ENCODE measurements around the gene CCNH. TPM values are rescaled to one million over a fixed set of nuclear protein-coding genes. Genes with fewer than 3 reads are reported as not detected.

Gene CCNH
- total RNA-seq, 1 experiment from 2014 or later, result 38.3 TPM

DNA sequence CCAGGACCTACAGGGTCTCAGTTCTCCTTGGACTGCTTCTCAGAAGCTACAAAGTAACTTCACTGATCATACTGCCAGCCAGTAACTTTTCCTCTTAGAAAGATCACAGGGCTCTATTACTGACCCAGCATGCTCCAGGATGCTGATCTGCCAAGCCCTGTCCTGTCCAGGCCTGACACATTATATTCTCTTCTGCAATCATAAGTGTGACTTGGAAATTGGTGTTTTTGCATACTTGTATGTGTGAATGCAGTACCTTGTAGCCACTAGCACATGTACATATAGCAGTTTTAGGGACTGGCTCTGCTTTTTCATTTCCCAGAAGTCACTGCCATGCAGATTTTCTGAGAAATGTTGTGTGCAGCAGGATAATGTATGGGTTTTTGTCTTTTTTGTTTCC is 40.1 kb upstream of the CCNH start:
- Histone ChIP-seq H3T11ph (ENCODE audit: low read length) (no peak overlapping the region), H3K9me3 (ENCODE audit: control insufficient read depth, low read depth, low read length) (no peaks in the 10 kb centered on the region), H4K91ac (ENCODE audit: insufficient read length, low read depth, low read length) (no peak overlapping the region), H3K79me2 (ENCODE audit: insufficient read depth, low read length) (no peaks in the 10 kb centered on the region), H3K56ac (ENCODE audit: insufficient read length, low read depth, low read length) (no peak overlapping the region), H3K9ac (ENCODE audit: extremely low read depth, insufficient read length, low read length) (no peak overlapping the region), H3K4me2 (ENCODE audit: insufficient read depth, insufficient read length, low read length) (no peak overlapping the region), H2BK12ac (ENCODE audit: insufficient read length, low read depth, low read length) (no peak overlapping the region), H2AK5ac (ENCODE audit: insufficient read length, low read length) (no peak overlapping the region), H3K27ac (ENCODE audit: insufficient read length, low read depth, low read length) (no peak overlapping the region), H2BK20ac (ENCODE audit: low read depth, low read length, poor library complexity, severe bottlenecking) (no peak overlapping the region), H3K79me1 (ENCODE audit: insufficient read depth, low read depth, low read length, poor library complexity, severe bottlenecking) (no peaks in the 10 kb centered on the region), H3K23ac (ENCODE audit: insufficient read length, low read depth, low read length) (no peak overlapping the region), H3K4ac (ENCODE audit: low read depth, low read length) (no peak overlapping the region), H3K18ac (ENCODE audit: insufficient read length, low read depth, low read length) (no peak overlapping the region), H3K4me1 (ENCODE audit: insufficient read depth, low read length) (no peaks in the 10 kb centered on the region), H3K23me2 (ENCODE audit: insufficient read length, low read depth, low read length, poor library complexity, severe bottlenecking) (no peaks in the 10 kb centered on the region), H3K27me3 (ENCODE audit: insufficient read depth, low read length) (no peaks in the 10 kb centered on the region), H4K5ac (ENCODE audit: insufficient read length, low read depth, low read length) (no peak overlapping the region), H4K8ac (replicated peaks; ENCODE audit: insufficient read length, low read depth, low read length) (no peak overlapping the region), H2BK5ac (ENCODE audit: insufficient read length, low read length) (no peak overlapping the region), H4K20me1 (ENCODE audit: control insufficient read depth, insufficient read depth, insufficient read length) (no peaks in the 10 kb centered on the region), H2BK120ac (ENCODE audit: low read depth, low read length, poor library complexity, severe bottlenecking) (no peak overlapping the region), H2BK15ac (ENCODE audit: low read depth, low read length) (no peak overlapping the region), H3K14ac (ENCODE audit: insufficient read depth, low read length) (no peak overlapping the region), H2AFZ (ENCODE audit: low read length) (no peak overlapping the region)
- no peaks in the 10 kb centered on the region; a peak in 1 of 4 replicates for H3K4me1 Mint-ChIP-seq
- no peak overlapping the region for H3K4me3 Mint-ChIP-seq
- no peaks in the 10 kb centered on the region for H3K36me3 Mint-ChIP-seq (ENCODE audit: insufficient read depth in 1 of 3, low read depth in 3 of 3)
- H3K9me3 Mint-ChIP-seq, result no peaks in the 10 kb centered on the region
- DNase-seq, result no peak
- TF ChIP-seq CTCF (conservative IDR thresholded peaks at IDR 0.05), result no peak
- H3K27me3 Mint-ChIP-seq (ENCODE audit: low read depth), result no peaks in the 10 kb centered on the region
- H3K27ac Mint-ChIP-seq, result no peak overlapping the region

Data from H9 (cell line).